Activated naive CD8-positive, alpha-beta T cell treated with anti-CD3 and anti-CD28 coated beads, Interleukin-2, amount 10 ng/mL, durations not matched to agents 7 days and 5 days (primary cell): ENCODE results near the gene CACNG3. TPM values are rescaled to one million over a fixed set of nuclear protein-coding genes. Genes with fewer than 3 reads are reported as not detected.
"Not testable (repeated sequence)": the region's sequence is repeated elsewhere in the genome, so short reads cannot be mapped to it uniquely, and the experiment has no call there.

Experiments
- ATAC-seq: fragments of 150-1000 bp; cut with Tn5 transposase; one replicate; pipeline ENCODE4 v1.10.0; 2021; ENCODE audit warnings: low read depth, moderate library complexity
- POLR2A ChIA-PET: fragments of 350-600 bp; sonication (Branson Sonifier 250); formaldehyde crosslinking; loops from one replicate; lab custom pipeline; 2021; ENCODE audit warnings: antibody characterized with exemption; lab: Charles Lee
- DNase-seq: peaks from one replicate; pipeline ENCODE4 v3.0.0; 2021
- H3K27ac Mint-ChIP-seq: one replicate; pipeline ENCODE4 v1.8.0; 2022; ENCODE audit warnings: mild to moderate bottlenecking, mixed read lengths
- H3K27me3 Mint-ChIP-seq: one replicate; pipeline ENCODE4 v1.8.0; 2022; ENCODE audit warnings: mild to moderate bottlenecking, moderate library complexity, mixed read lengths
- H3K36me3 Mint-ChIP-seq: one replicate; pipeline ENCODE4 v1.8.0; 2021; ENCODE audit warnings: mild to moderate bottlenecking, mixed read lengths
- H3K4me1 Mint-ChIP-seq: one replicate; pipeline ENCODE4 v1.8.0; 2021; ENCODE audit warnings: mixed read lengths
- H3K4me3 Mint-ChIP-seq: one replicate; pipeline ENCODE4 v1.8.0; 2022; ENCODE audit warnings: mild to moderate bottlenecking, moderate library complexity, mixed read lengths
- H3K9me3 Mint-ChIP-seq: one replicate; pipeline ENCODE4 v1.8.0; 2021; ENCODE audit warnings: mixed read lengths
- total RNA-seq, 2 experiments: library from RNA; stranded (reverse); gene quantifications; one replicate each; pipeline ENCODE4 v1.2.3, GENCODE V29; 2021

CACNG3 gene
- total RNA-seq = not detected

GRCh38 chr16:24255456-24256371 is at the start of gene CACNG3:
Gene CACNG3, plus strand, starts transcription at chr16:24256335. Its CDS starts 420 bp downstream, at chr16:24256755.
- H3K36me3 Mint-ChIP-seq = no peaks in the 10 kb centered on the region
- peak; percentile 91 for ATAC-seq
- H3K9me3 Mint-ChIP-seq = no peaks in the 10 kb centered on the region
- H3K27ac Mint-ChIP-seq = no peak within 1 kb of the TSS
- H3K4me3 Mint-ChIP-seq = no peak within 1 kb of the TSS
- H3K4me1 Mint-ChIP-seq = no peaks in the 10 kb centered on the region
- DNase-seq = peak; percentile 79
- H3K27me3 Mint-ChIP-seq = peaks cover 44% of the 10 kb centered on the region
- POLR2A ChIA-PET = no interaction called here

DNA sequence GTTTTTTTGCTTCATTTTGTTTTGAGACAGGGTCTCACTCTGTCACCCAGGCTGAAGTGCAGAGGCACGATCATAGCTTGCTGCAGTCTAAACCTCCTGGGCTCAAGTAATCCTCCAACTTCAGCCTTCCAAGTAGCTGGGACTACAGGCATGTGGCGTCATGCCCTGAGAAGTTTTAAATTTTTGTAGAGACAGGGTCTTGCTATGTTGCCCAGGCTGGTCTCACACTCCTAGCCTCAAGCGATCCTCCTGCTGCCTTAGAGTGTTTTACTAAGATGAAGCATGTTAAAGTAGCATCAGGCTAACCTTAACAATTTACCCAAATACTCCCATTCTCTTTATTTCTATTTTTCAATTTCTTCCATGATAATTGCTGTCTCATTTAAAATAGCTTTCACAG is 49.2 kb upstream of the CACNG3 start:
- Mint-ChIP-seq H3K9me3 (no peaks in the 10 kb centered on the region), H3K36me3 (peaks cover 34% of the 10 kb centered on the region), H3K4me1 (no peaks in the 10 kb centered on the region), H3K4me3 (no peak overlapping the region), H3K27ac (no peak overlapping the region), H3K27me3 (no peaks in the 10 kb centered on the region)
- POLR2A ChIA-PET = no interaction called here
- ATAC-seq (no peak), DNase-seq (no peak)

DNA sequence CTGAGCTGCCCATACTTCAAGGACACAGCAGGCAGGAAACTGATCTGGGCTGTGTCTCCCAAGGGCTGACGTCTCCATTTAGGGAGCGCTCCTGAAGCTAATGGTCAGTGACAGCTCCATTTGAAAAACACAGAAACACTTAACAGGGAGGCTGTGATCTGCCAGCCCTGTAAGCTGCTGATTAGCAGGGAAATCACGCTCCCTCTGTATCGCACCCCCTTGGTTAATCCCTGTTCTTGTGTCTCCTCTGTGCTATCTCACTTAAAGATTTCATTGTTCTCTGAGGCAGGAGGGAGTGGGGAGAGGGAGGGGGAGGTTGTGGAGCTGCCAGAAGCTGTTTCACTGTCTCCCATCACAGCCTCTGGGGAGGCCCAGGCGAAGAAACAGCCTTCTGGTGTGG is 47.4 kb upstream of the CACNG3 start:
- DNase-seq (no peak), ATAC-seq (no peak)
- H3K27me3 Mint-ChIP-seq = no peaks in the 10 kb centered on the region
- peaks cover 25% of the 10 kb centered on the region for H3K36me3 Mint-ChIP-seq
- POLR2A ChIA-PET = no interaction called here
- peaks cover 1% of the 10 kb centered on the region for H3K4me1 Mint-ChIP-seq
- no peak overlapping the region for H3K4me3 Mint-ChIP-seq
- no peaks in the 10 kb centered on the region for H3K9me3 Mint-ChIP-seq
- no peak overlapping the region for H3K27ac Mint-ChIP-seq

DNA sequence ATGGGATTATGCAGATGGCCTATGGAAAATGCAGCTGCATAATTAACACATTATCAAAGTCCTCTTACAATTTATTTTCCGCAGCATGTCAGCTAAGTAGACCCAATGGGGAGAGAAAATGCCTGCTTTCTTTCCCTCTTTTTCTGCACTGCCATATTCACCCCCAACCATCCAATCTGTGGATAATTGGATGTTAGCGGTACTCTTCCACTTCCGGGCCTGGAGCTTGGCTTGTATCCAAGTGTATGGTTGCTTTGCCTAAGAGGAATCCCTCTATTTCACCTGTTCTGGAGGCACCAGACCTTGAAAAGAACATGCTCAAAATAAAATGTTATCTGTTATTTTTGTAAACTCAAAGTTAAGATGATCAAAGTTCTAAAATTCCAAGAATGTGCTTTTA is 41.1 kb upstream of the CACNG3 start:
- Mint-ChIP-seq H3K27ac (no peak overlapping the region), H3K36me3 (peaks cover 30% of the 10 kb centered on the region), H3K9me3 (no peaks in the 10 kb centered on the region), H3K27me3 (no peaks in the 10 kb centered on the region), H3K4me3 (no peak overlapping the region), H3K4me1 (peaks cover 1% of the 10 kb centered on the region)
- ATAC-seq (no peak), DNase-seq (no peak)
- POLR2A ChIA-PET = interaction anchor here (0.5 kb wide), 1 partner anchor 435 kb away, joined by 4 read pairs; no protein-coding TSS in a partner anchor

GRCh38 chr16:24216961-24217360 is 39.2 kb upstream of the CACNG3 start:
- Mint-ChIP-seq H3K27me3 (no peaks in the 10 kb centered on the region), H3K27ac (no peak overlapping the region), H3K9me3 (no peaks in the 10 kb centered on the region), H3K4me3 (no peak overlapping the region), H3K4me1 (peaks cover 1% of the 10 kb centered on the region), H3K36me3 (peaks cover 32% of the 10 kb centered on the region)
- POLR2A ChIA-PET = no interaction called here
- ATAC-seq (no peak), DNase-seq (no peak)

GRCh38 chr16:24217461-24217860 is 38.7 kb upstream of the CACNG3 start:
- DNase-seq (no peak), ATAC-seq (no peak)
- Mint-ChIP-seq H3K27ac (no peak overlapping the region), H3K4me1 (peaks cover 1% of the 10 kb centered on the region), H3K36me3 (peaks cover 37% of the 10 kb centered on the region), H3K27me3 (no peaks in the 10 kb centered on the region), H3K4me3 (no peak overlapping the region), H3K9me3 (no peaks in the 10 kb centered on the region)
- POLR2A ChIA-PET = no interaction called here

GRCh38 chr16:24218299-24218698 is 37.8 kb upstream of the CACNG3 start:
- Mint-ChIP-seq H3K4me3 (no peak overlapping the region), H3K4me1 (no peaks in the 10 kb centered on the region), H3K27me3 (no peaks in the 10 kb centered on the region), H3K9me3 (no peaks in the 10 kb centered on the region), H3K27ac (no peak overlapping the region), H3K36me3 (peaks cover 37% of the 10 kb centered on the region)
- ATAC-seq (no peak), DNase-seq (no peak)
- POLR2A ChIA-PET = no interaction called here

GRCh38 chr16:24221219-24221618 is 34.9 kb upstream of the CACNG3 start:
- Mint-ChIP-seq H3K36me3 (peaks cover 29% of the 10 kb centered on the region), H3K4me1 (no peaks in the 10 kb centered on the region), H3K27ac (no peak overlapping the region), H3K27me3 (no peaks in the 10 kb centered on the region), H3K9me3 (no peaks in the 10 kb centered on the region), H3K4me3 (no peak overlapping the region)
- POLR2A ChIA-PET = no interaction called here
- ATAC-seq = no peak
- DNase-seq = no peak

- Mint-ChIP-seq H3K9me3 (no peaks in the 10 kb centered on the region), H3K27me3 (peaks cover 6% of the 10 kb centered on the region), H3K27ac (no peak overlapping the region), H3K36me3 (no peaks in the 10 kb centered on the region), H3K4me1 (no peaks in the 10 kb centered on the region), H3K4me3 (no peak overlapping the region)
- POLR2A ChIA-PET = no interaction called here
- DNase-seq = no peak
- ATAC-seq = no peak
These were observed 27.6 kb upstream of the CACNG3 start for GRCh38 chr16:24228514-24228913.

- DNase-seq (no peak), ATAC-seq (no peak)
- no peak overlapping the region for H3K27ac Mint-ChIP-seq
- H3K9me3 Mint-ChIP-seq = peaks cover 5% of the 10 kb centered on the region
- H3K4me1 Mint-ChIP-seq = no peaks in the 10 kb centered on the region
- no peak overlapping the region for H3K4me3 Mint-ChIP-seq
- H3K36me3 Mint-ChIP-seq = no peaks in the 10 kb centered on the region
- peaks cover 14% of the 10 kb centered on the region for H3K27me3 Mint-ChIP-seq
- POLR2A ChIA-PET = no interaction called here
These were observed 23.2 kb upstream of the CACNG3 start for GRCh38 chr16:24232936-24233335.

DNA sequence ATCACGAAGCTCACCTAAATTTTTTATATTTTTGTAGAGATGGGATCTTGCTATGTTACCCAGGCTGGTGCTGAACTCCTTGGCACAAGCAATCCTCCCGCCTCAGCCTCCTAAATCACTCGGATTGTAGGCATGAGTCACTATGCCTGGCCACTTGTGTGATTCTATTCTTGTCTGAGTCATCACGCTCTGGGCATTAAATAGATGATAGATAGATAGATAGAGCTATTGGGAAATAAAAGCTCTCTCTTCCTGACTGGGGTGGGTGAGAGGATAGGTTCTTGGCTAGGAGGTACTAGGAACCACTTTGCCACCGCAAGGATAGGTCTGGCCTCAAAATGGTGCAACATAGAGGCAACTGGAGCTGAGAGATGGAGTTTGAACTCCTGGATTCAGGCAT is 21.4 kb upstream of the CACNG3 start:
- peaks cover 7% of the 10 kb centered on the region for H3K9me3 Mint-ChIP-seq
- no peaks in the 10 kb centered on the region for H3K4me1 Mint-ChIP-seq
- H3K36me3 Mint-ChIP-seq = no peaks in the 10 kb centered on the region
- H3K27me3 Mint-ChIP-seq = peaks cover 10% of the 10 kb centered on the region
- no peak for ATAC-seq
- no peak overlapping the region for H3K27ac Mint-ChIP-seq
- H3K4me3 Mint-ChIP-seq = no peak overlapping the region
- POLR2A ChIA-PET = no interaction called here
- DNase-seq = no peak

GRCh38 chr16:24235806-24236205 is 20.3 kb upstream of the CACNG3 start:
- no peak overlapping the region for H3K4me3 Mint-ChIP-seq
- no peaks in the 10 kb centered on the region for H3K36me3 Mint-ChIP-seq
- ATAC-seq = no peak
- POLR2A ChIA-PET = no interaction called here
- H3K27ac Mint-ChIP-seq = no peak overlapping the region
- no peak for DNase-seq
- no peaks in the 10 kb centered on the region for H3K4me1 Mint-ChIP-seq
- peaks cover 7% of the 10 kb centered on the region for H3K9me3 Mint-ChIP-seq
- H3K27me3 Mint-ChIP-seq = peaks cover 15% of the 10 kb centered on the region

DNA sequence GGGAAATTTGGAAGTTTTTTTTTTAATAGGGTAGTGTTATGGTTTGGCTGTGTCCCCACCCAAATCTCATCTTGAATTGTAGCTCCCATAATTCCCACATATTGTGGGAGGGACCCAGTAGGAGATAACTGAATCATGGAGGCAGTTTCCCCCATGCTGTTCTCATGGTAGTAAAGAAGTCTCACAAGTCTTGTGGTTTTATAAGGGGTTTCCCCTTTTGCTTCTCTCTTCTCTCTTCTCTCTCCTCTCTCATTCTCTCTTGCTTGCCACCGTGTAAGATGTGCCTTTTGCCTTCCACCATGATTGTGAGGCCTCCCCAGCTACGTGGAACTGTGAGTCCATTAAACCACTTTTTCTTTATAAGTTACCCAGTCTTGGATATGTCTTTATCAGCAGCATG is 17.3 kb upstream of the CACNG3 start:
- H3K4me1 Mint-ChIP-seq, H3K9me3 Mint-ChIP-seq, ATAC-seq, H3K4me3 Mint-ChIP-seq, H3K36me3 Mint-ChIP-seq, POLR2A ChIA-PET, DNase-seq, H3K27ac Mint-ChIP-seq: not testable (repeated sequence)
- peaks cover 23% of the 10 kb centered on the region for H3K27me3 Mint-ChIP-seq

GRCh38 chr16:24246911-24247607 is 9.1 kb upstream of the CACNG3 start:
- Mint-ChIP-seq H3K27ac (no peak overlapping the region), H3K4me3 (no peak overlapping the region), H3K4me1 (no peaks in the 10 kb centered on the region), H3K27me3 (peaks cover 18% of the 10 kb centered on the region), H3K9me3 (no peaks in the 10 kb centered on the region), H3K36me3 (no peaks in the 10 kb centered on the region)
- POLR2A ChIA-PET = no interaction called here
- no peak for DNase-seq
- no peak for ATAC-seq
